ENCODE measurements around the gene ASIC5. TPM values are rescaled to one million over a fixed set of nuclear protein-coding genes. Genes with fewer than 3 reads are reported as not detected.

The ASIC5 gene
- total RNA-seq, 1 donor from 2014 or later = not detected

DNA sequence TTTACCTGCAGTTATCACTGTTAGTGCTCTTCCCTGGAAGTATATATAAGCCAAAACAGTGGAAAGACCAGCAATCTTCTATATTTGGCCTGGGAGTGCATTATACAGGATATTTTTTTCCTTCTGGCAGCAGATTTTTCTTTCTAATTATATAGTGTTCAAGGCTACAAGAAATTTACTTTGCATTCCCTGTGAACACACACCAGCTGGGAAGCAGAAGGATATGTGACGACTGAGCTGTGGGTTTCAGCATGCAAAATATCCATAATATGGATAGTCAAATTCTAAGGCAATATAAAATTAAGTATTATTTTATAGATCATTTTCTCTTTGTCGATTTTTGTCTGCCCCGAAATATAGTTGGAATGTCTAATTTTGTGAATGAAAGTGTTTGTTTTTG lies 76.1 kb downstream of the ASIC5 start:
- Histone ChIP-seq H3K4me1 (ENCODE audit: control insufficient read depth in 3 of 3, insufficient read depth in 3 of 3, low read length in 3 of 3) (no peaks in the 10 kb centered on the region), H3K9me3 (ENCODE audit: control insufficient read depth in 3 of 3, low read length in 3 of 3) (no peaks in the 10 kb centered on the region), H3K36me3 (ENCODE audit: control insufficient read depth in 3 of 3, insufficient read depth in 3 of 3, low read length in 3 of 3) (peaks cover 0 to 2% (median 0%) of the 10 kb centered on the region in 3 donors), H3K27me3 (ENCODE audit: control insufficient read depth in 3 of 3, insufficient read depth in 3 of 3, low read length in 3 of 3) (no peaks in the 10 kb centered on the region), H3K27ac (ENCODE audit: low read depth, low read length) (no peak overlapping the region), H3K4me3 (ENCODE audit: low read length in 3 of 3) (no peak overlapping the region), H3K9ac (ENCODE audit: low read depth in 1 of 3, low read length in 3 of 3) (no peak overlapping the region)

DNA sequence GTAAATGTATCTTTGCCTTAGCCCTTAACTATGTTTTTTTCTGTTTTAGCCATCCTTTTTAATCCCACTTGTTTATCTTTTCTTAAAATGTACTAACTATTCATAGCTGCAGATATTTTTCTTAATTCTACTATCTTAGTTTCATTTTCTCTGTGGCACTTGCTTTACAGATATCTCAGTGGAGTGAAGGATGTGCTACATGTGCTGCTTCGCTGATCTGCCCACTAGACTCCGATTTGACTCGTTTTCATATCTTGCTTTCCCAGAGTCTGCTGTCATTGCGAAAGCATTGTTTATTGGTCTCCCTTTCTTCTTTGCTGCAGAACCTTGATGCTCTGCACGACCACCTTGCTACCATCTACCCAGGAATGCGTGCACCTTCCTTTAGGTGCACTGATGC lies 76.7 kb downstream of the ASIC5 start:
- no peaks in the 10 kb centered on the region for H3K9me3 ChIP-seq (ENCODE audit: control insufficient read depth in 3 of 3, low read length in 3 of 3)
- no peaks in the 10 kb centered on the region for H3K27me3 ChIP-seq (ENCODE audit: control insufficient read depth in 3 of 3, insufficient read depth in 3 of 3, low read length in 3 of 3)
- H3K9ac ChIP-seq (ENCODE audit: low read depth in 1 of 3, low read length in 3 of 3) = no peak overlapping the region
- no peaks in the 10 kb centered on the region for H3K4me1 ChIP-seq (ENCODE audit: control insufficient read depth in 3 of 3, insufficient read depth in 3 of 3, low read length in 3 of 3)
- no peak overlapping the region for H3K27ac ChIP-seq (ENCODE audit: low read depth, low read length)
- peak overlapping the region in 1 of 3 donors; percentile 30 for H3K4me3 ChIP-seq (ENCODE audit: low read length in 3 of 3)
- no peaks in the 10 kb centered on the region for H3K36me3 ChIP-seq (ENCODE audit: control insufficient read depth in 3 of 3, insufficient read depth in 3 of 3, low read length in 3 of 3)

DNA sequence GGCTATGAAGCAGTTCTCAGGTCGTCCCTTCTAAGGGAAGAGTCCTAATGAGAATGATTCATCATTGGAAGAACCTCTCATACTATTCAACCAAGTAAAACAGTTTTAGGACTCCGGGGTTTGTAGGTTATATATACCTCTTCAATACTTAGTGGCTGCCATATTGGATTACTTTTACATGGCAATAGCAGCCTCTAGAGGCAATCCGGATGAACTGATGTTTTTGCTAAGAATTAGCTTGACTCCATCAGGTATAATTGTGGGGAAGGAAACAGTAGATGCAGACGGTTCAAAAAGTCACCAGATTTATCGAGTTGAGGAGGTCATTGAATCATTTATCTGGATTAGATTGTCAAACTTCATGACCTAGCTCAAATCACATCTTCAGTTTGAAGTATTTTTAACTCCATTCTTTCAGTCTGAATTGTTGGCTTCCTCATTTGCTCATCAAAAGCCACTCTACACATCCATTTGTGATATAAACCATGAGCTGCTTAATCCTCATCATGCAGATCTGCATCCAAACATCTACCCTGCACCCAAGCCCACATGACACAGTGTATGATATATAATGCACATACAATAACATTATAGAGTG lies 78.9 kb downstream of the ASIC5 start:
- no peaks in the 10 kb centered on the region for H3K4me1 ChIP-seq (ENCODE audit: control insufficient read depth in 3 of 3, insufficient read depth in 3 of 3, low read length in 3 of 3)
- H3K27ac ChIP-seq (ENCODE audit: low read depth, low read length) = no peak overlapping the region
- H3K27me3 ChIP-seq (ENCODE audit: control insufficient read depth in 3 of 3, insufficient read depth in 3 of 3, low read length in 3 of 3) = no peaks in the 10 kb centered on the region
- no peaks in the 10 kb centered on the region for H3K9me3 ChIP-seq (ENCODE audit: control insufficient read depth in 3 of 3, low read length in 3 of 3)
- H3K9ac ChIP-seq (ENCODE audit: low read depth in 1 of 3, low read length in 3 of 3) = no peak overlapping the region
- H3K4me3 ChIP-seq (ENCODE audit: low read length in 3 of 3) = no peak overlapping the region
- no peaks in the 10 kb centered on the region for H3K36me3 ChIP-seq (ENCODE audit: control insufficient read depth in 3 of 3, insufficient read depth in 3 of 3, low read length in 3 of 3)

DNA sequence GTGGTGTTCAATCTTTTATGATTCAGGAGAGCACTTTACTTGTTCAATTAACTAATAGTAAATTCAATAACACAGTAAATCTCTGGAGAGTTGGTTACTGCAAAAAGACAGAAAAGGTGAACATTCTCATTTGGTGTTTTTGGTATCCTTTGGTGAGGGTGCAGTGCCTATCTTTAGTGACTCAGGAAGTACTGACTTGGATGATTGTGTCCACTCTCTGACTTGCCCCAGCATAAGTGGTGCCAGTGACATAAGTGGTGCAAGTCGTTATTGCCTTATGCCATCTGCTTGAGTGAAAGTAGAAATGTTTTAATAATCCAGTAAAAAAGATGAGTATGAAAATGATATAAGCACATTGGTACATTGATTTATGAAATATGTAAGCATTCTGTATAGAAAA lies 80.2 kb downstream of the ASIC5 start:
- Histone ChIP-seq H3K27me3 (ENCODE audit: control insufficient read depth in 3 of 3, insufficient read depth in 3 of 3, low read length in 3 of 3) (no peaks in the 10 kb centered on the region), H3K9me3 (ENCODE audit: control insufficient read depth in 3 of 3, low read length in 3 of 3) (no peaks in the 10 kb centered on the region), H3K4me1 (ENCODE audit: control insufficient read depth in 3 of 3, insufficient read depth in 3 of 3, low read length in 3 of 3) (no peaks in the 10 kb centered on the region)

DNA sequence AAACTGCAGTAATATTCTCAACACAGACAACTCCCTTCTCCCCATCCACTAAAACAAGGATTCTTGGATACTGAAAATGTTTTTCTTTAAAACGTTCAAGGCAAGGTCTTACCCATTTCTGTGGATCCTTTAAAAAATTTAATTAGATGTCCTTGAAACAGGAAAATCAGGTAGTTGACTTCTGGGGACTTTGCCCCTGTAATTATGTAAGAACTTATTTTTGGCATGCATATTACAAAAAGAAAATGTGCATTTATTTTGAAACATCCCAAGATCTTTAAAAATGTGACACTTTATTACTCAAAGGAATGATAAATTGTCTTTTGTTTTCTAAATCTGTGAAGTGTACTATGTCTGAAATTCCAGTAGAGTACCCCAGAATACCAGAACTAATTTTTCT lies 81.4 kb downstream of the ASIC5 start:
- no peak overlapping the region for H3K4me3 ChIP-seq (ENCODE audit: low read length in 3 of 3)
- H3K27ac ChIP-seq (ENCODE audit: low read depth, low read length) = no peak overlapping the region
- H3K27me3 ChIP-seq (ENCODE audit: control insufficient read depth in 3 of 3, insufficient read depth in 3 of 3, low read length in 3 of 3) = no peaks in the 10 kb centered on the region
- no peak overlapping the region for H3K9ac ChIP-seq (ENCODE audit: low read depth in 1 of 3, low read length in 3 of 3)
- no peaks in the 10 kb centered on the region for H3K9me3 ChIP-seq (ENCODE audit: control insufficient read depth in 3 of 3, low read length in 3 of 3)
- no peaks in the 10 kb centered on the region for H3K36me3 ChIP-seq (ENCODE audit: control insufficient read depth in 3 of 3, insufficient read depth in 3 of 3, low read length in 3 of 3)
- H3K4me1 ChIP-seq (ENCODE audit: control insufficient read depth in 3 of 3, insufficient read depth in 3 of 3, low read length in 3 of 3) = no peaks in the 10 kb centered on the region

More for the DNA sequence above, 80.2 kb downstream of the ASIC5 start:
- Histone ChIP-seq H3K9ac (ENCODE audit: low read depth in 1 of 3, low read length in 3 of 3) (no peak overlapping the region), H3K36me3 (ENCODE audit: control insufficient read depth in 3 of 3, insufficient read depth in 3 of 3, low read length in 3 of 3) (no peaks in the 10 kb centered on the region), H3K4me3 (ENCODE audit: low read length in 3 of 3) (no peak overlapping the region), H3K27ac (ENCODE audit: low read depth, low read length) (no peak overlapping the region)

DNA sequence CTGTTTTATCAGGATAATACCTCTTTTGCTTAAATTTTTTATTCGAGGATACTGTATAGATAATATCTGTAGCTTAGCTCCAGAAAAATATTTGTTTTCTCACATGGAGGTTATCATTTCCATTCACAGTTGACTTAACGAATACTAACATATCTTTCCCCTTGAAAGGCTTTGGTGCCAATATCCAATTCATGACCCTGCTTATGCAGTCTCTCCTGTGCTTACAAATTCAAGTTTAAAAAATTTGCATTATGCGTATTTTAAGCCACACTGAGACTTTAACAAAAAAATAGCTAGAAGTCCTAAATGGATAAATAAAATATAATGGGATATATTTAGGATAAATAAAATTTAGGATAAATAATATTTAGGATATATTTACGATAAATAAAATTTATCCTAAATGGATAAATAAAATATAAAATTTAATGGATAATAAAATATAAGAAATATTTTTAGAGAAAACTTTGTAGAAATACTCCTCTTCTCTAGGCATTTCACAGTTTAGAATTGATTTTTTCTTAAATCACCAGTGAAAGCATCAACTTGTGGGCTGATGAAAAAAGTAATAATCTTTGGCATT lies 84.7 kb downstream of the ASIC5 start:
- Histone ChIP-seq H3K27ac (ENCODE audit: low read depth, low read length) (no peak overlapping the region), H3K27me3 (ENCODE audit: control insufficient read depth in 3 of 3, insufficient read depth in 3 of 3, low read length in 3 of 3) (no peaks in the 10 kb centered on the region), H3K9me3 (ENCODE audit: control insufficient read depth in 3 of 3, low read length in 3 of 3) (no peaks in the 10 kb centered on the region), H3K36me3 (ENCODE audit: control insufficient read depth in 3 of 3, insufficient read depth in 3 of 3, low read length in 3 of 3) (no peaks in the 10 kb centered on the region), H3K4me3 (ENCODE audit: low read length in 3 of 3) (no peak overlapping the region), H3K4me1 (ENCODE audit: control insufficient read depth in 3 of 3, insufficient read depth in 3 of 3, low read length in 3 of 3) (no peaks in the 10 kb centered on the region), H3K9ac (ENCODE audit: low read depth in 1 of 3, low read length in 3 of 3) (no peak overlapping the region)

DNA sequence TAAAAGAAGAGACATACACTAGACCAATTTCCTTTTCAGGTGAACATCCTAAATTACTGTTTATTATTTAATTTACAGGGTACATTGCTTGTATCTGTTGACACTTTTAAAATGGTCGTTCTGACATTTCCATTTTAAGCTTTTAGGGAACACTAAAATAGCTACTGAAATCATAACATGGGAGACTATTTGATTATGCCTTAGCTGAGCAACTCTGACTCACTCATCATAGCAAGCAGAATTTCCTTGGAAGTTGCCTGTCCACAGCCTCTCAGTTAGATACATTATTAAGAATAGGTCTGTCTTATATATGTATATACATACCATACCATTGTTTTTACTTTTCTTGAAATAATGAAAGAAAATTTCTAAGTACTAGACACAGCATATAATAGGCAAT lies 85.3 kb downstream of the ASIC5 start:
- H3K4me3 ChIP-seq (ENCODE audit: low read length in 3 of 3) = no peak overlapping the region
- no peaks in the 10 kb centered on the region for H3K36me3 ChIP-seq (ENCODE audit: control insufficient read depth in 3 of 3, insufficient read depth in 3 of 3, low read length in 3 of 3)
- no peak overlapping the region for H3K27ac ChIP-seq (ENCODE audit: low read depth, low read length)
- no peaks in the 10 kb centered on the region for H3K27me3 ChIP-seq (ENCODE audit: control insufficient read depth in 3 of 3, insufficient read depth in 3 of 3, low read length in 3 of 3)
- no peaks in the 10 kb centered on the region for H3K4me1 ChIP-seq (ENCODE audit: control insufficient read depth in 3 of 3, insufficient read depth in 3 of 3, low read length in 3 of 3)
- no peak overlapping the region for H3K9ac ChIP-seq (ENCODE audit: low read depth in 1 of 3, low read length in 3 of 3)
- no peaks in the 10 kb centered on the region for H3K9me3 ChIP-seq (ENCODE audit: control insufficient read depth in 3 of 3, low read length in 3 of 3)

Other genes with a start within 250 kb of the ASIC5 start
- 19.8 TPM for gene GUCY1A1, start 199.4 kb downstream of the ASIC5 start, total RNA-seq
- 15.7 TPM for gene GUCY1B1, start 107.3 kb downstream of the ASIC5 start, total RNA-seq
- not detected for gene TDO2, start 37.4 kb upstream of the ASIC5 start, total RNA-seq
- 20.4 TPM for gene CTSO, start 87.6 kb upstream of the ASIC5 start, total RNA-seq

Data from skeletal muscle tissue (tissue), 4 donors.